Astrocyte (in vitro differentiated cells and primary cell): ENCODE results near the gene SAMD14. TPM values are rescaled to one million over a fixed set of nuclear protein-coding genes. Genes with fewer than 3 reads are reported as not detected.

Experiments used
- DNase-seq: peaks from one replicate; pipeline ENCODE4 v3.0.0-alpha.2; 2010; ENCODE audit warnings: low read depth
- FAIRE-seq: peaks from 2 replicates; lab custom pipeline; 2011; peaks lifted over from hg19 to GRCh38; lab: Jason Lieb, UNC
- H2AFZ ChIP-seq: 2 replicates; pipeline ENCODE4 v1.6.0; 2012; ENCODE audit warnings: low read depth, low read length, inconsistent platforms
- H3K27ac ChIP-seq: 2 replicates; pipeline ENCODE4 v1.5.1; 2011; ENCODE audit warnings: low read depth, low read length, inconsistent platforms
- H3K27me3 ChIP-seq: 2 replicates; pipeline ENCODE4 v1.6.0; 2011; ENCODE audit warnings: low read length, inconsistent platforms; ENCODE audit not compliant: insufficient read depth
- H3K36me3 ChIP-seq: 2 replicates; pipeline ENCODE4 v1.5.1; 2011; ENCODE audit warnings: low read length, inconsistent platforms; ENCODE audit not compliant: insufficient read depth
- H3K4me1 ChIP-seq: 2 replicates; pipeline ENCODE4 v1.5.1; 2011; ENCODE audit warnings: low read length, inconsistent platforms; ENCODE audit not compliant: insufficient read depth
- H3K4me2 ChIP-seq: 2 replicates; pipeline ENCODE4 v1.6.0; 2012; ENCODE audit warnings: low read length, inconsistent platforms
- H3K4me3 ChIP-seq: 2 replicates; pipeline ENCODE4 v1.5.1; 2011; ENCODE audit warnings: low read depth, mild to moderate bottlenecking, low read length, inconsistent platforms; ENCODE audit not compliant: insufficient read depth
- H3K79me2 ChIP-seq: 2 replicates; pipeline ENCODE4 v1.6.0; 2012; ENCODE audit warnings: mild to moderate bottlenecking, low read length, inconsistent platforms; ENCODE audit not compliant: insufficient read depth
- H3K9ac ChIP-seq: 2 replicates; pipeline ENCODE4 v1.6.0; 2012; ENCODE audit warnings: mild to moderate bottlenecking, low read length, inconsistent platforms
- H3K9me3 ChIP-seq: 2 replicates; pipeline ENCODE4 v1.5.1; 2012; ENCODE audit warnings: low read depth, mild to moderate bottlenecking, low read length, inconsistent platforms; ENCODE audit not compliant: insufficient read depth
- H4K20me1 ChIP-seq: 2 replicates; pipeline ENCODE4 v1.6.0; 2012; ENCODE audit warnings: low read length, inconsistent platforms; ENCODE audit not compliant: insufficient read depth
- H3K27ac Mint-ChIP-seq: one replicate; pipeline ENCODE4 v1.8.0; 2021; ENCODE audit warnings: mild to moderate bottlenecking, mixed read lengths; ENCODE audit not compliant: unreplicated experiment
- H3K27me3 Mint-ChIP-seq: one replicate; pipeline ENCODE4 v1.8.0; 2021; ENCODE audit warnings: low read depth, mixed read lengths; ENCODE audit not compliant: unreplicated experiment
- H3K36me3 Mint-ChIP-seq: one replicate; pipeline ENCODE4 v1.8.0; 2021; ENCODE audit warnings: low read depth, mixed read lengths; ENCODE audit not compliant: unreplicated experiment
- H3K4me1 Mint-ChIP-seq: one replicate; pipeline ENCODE4 v1.8.0; 2021; ENCODE audit warnings: low read depth, mixed read lengths; ENCODE audit not compliant: unreplicated experiment
- H3K4me3 Mint-ChIP-seq: one replicate; pipeline ENCODE4 v1.8.0; 2021; ENCODE audit warnings: mild to moderate bottlenecking, moderate library complexity, mixed read lengths; ENCODE audit not compliant: unreplicated experiment
- H3K9me3 Mint-ChIP-seq: one replicate; pipeline ENCODE4 v1.8.0; 2021; ENCODE audit warnings: mild to moderate bottlenecking, mixed read lengths; ENCODE audit not compliant: unreplicated experiment
- EZH2 ChIP-seq: IDR thresholded peaks from 2 replicates; pipeline ENCODE4 v1.6.1; 2012; ENCODE audit warnings: mild to moderate bottlenecking, low read length, inconsistent platforms; ENCODE audit not compliant: insufficient read depth
- total RNA-seq: library from RNA; stranded (reverse); gene quantifications from 2 replicates; pipeline ENCODE4 v1.2.1, GENCODE V29; 2021
- TF ChIP-seq, protein P1 (sequence below): IDR thresholded peaks from 2 replicates; pipeline ENCODE4 v1.5.1; 2011; ENCODE audit warnings: low read depth, mild to moderate bottlenecking, inconsistent platforms, low read length, moderate library complexity; ENCODE audit not compliant: insufficient read depth

Gene SAMD14
- total RNA-seq, 1 donor from 2014 or later = 10.8 TPM

DNA sequence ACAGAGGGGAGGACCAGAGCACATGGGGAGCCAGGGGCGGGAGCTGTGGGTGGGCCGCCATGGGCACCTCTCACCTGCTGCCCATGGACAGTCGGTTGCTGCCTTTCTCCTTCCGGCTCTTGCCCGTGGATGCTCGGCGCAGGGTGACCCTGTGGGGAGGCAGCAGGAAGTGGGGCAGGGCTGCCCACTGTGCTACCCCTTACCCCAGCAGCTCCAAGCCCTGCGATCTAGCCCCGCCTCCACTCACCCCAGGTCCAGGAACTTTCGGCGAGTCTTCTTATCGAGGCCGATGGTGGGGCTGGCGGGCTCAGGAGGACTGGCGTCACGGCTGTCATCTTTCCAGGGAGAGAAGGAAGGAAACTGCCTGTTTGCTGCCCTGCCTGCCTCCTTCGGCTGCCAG, 14.2 kb downstream of the SAMD14 start:
- no peak overlapping the region for H3K4me3 ChIP-seq
- no peak for DNase-seq
- no peak overlapping the region for H3K4me2 ChIP-seq
- H3K27ac ChIP-seq = no peak overlapping the region
- H4K20me1 ChIP-seq = no peaks in the 10 kb centered on the region
- no peak for TF ChIP-seq EZH2
- TF ChIP-seq, protein P1, sequence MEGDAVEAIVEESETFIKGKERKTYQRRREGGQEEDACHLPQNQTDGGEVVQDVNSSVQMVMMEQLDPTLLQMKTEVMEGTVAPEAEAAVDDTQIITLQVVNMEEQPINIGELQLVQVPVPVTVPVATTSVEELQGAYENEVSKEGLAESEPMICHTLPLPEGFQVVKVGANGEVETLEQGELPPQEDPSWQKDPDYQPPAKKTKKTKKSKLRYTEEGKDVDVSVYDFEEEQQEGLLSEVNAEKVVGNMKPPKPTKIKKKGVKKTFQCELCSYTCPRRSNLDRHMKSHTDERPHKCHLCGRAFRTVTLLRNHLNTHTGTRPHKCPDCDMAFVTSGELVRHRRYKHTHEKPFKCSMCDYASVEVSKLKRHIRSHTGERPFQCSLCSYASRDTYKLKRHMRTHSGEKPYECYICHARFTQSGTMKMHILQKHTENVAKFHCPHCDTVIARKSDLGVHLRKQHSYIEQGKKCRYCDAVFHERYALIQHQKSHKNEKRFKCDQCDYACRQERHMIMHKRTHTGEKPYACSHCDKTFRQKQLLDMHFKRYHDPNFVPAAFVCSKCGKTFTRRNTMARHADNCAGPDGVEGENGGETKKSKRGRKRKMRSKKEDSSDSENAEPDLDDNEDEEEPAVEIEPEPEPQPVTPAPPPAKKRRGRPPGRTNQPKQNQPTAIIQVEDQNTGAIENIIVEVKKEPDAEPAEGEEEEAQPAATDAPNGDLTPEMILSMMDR = no peak
- H3K79me2 ChIP-seq = no peaks in the 10 kb centered on the region
- peaks cover 9% of the 10 kb centered on the region for H3K36me3 Mint-ChIP-seq
- H3K9me3 ChIP-seq = no peaks in the 10 kb centered on the region
- H2AFZ ChIP-seq = no peak overlapping the region
- H3K9me3 Mint-ChIP-seq = no peaks in the 10 kb centered on the region
- H3K4me1 ChIP-seq = peaks cover 4% of the 10 kb centered on the region
- peak overlapping the region; percentile 53 for H3K27ac Mint-ChIP-seq
- peaks cover 5% of the 10 kb centered on the region for H3K4me1 Mint-ChIP-seq
- FAIRE-seq = no peak
- no peaks in the 10 kb centered on the region for H3K27me3 ChIP-seq
- H3K9ac ChIP-seq = no peak overlapping the region
- no peaks in the 10 kb centered on the region for H3K36me3 ChIP-seq
- peaks cover 28% of the 10 kb centered on the region for H3K27me3 Mint-ChIP-seq
- H3K4me3 Mint-ChIP-seq = no peak overlapping the region

- FAIRE-seq (no peak), DNase-seq (peak; percentile 37)
- no peak overlapping the region for H3K27ac ChIP-seq
- H3K9me3 Mint-ChIP-seq = no peaks in the 10 kb centered on the region
- H3K27me3 Mint-ChIP-seq = peaks cover 19% of the 10 kb centered on the region
- no peaks in the 10 kb centered on the region for H4K20me1 ChIP-seq
- no peak overlapping the region for H3K9ac ChIP-seq
- H3K36me3 Mint-ChIP-seq = peaks cover 9% of the 10 kb centered on the region
- no peaks in the 10 kb centered on the region for H3K27me3 ChIP-seq
- TF ChIP-seq, protein P1 = peak; percentile 75
- no peak for TF ChIP-seq EZH2
- H3K27ac Mint-ChIP-seq = peak overlapping the region; percentile 51
- H3K36me3 ChIP-seq = no peaks in the 10 kb centered on the region
- H3K4me3 Mint-ChIP-seq = peak overlapping the region; percentile 28
- H3K79me2 ChIP-seq = no peaks in the 10 kb centered on the region
- H3K4me2 ChIP-seq = no peak overlapping the region
- peaks cover 4% of the 10 kb centered on the region for H3K4me1 ChIP-seq
- H3K4me1 Mint-ChIP-seq = peaks cover 5% of the 10 kb centered on the region
- H2AFZ ChIP-seq = no peak overlapping the region
- H3K4me3 ChIP-seq = no peak overlapping the region
- no peaks in the 10 kb centered on the region for H3K9me3 ChIP-seq
These were observed 15.1 kb downstream of the SAMD14 start for GRCh38 chr17:50114849-50115357.

DNA sequence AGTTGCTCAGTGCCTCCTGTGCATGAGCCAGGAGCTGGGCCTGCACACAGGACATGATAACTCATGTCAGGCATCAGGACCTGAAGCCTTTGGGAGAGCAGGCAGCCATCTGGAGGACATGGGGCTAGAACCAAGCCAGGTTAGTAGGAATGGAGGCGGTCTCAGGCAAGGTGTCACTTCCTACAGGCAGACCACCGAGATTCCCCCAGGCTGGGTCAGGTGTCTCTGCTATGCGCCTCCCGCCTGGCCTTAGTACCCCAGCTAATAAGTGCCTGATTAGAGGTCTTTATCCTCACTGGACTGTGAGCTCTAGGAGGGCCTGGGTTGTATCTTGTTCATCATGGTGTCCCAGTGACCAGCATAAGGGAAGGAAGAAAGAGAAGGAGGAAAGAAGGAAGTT, 15.6 kb downstream of the SAMD14 start:
- H3K4me3 ChIP-seq = no peak overlapping the region
- no peaks in the 10 kb centered on the region for H3K9me3 ChIP-seq
- H2AFZ ChIP-seq = no peak overlapping the region
- Mint-ChIP-seq H3K9me3 (no peaks in the 10 kb centered on the region), H3K36me3 (peaks cover 8% of the 10 kb centered on the region), H3K4me3 (no peak overlapping the region), H3K27ac (peak overlapping the region; percentile 4), H3K4me1 (peaks cover 5% of the 10 kb centered on the region), H3K27me3 (peaks cover 14% of the 10 kb centered on the region)
- no peak for DNase-seq
- H3K36me3 ChIP-seq = no peaks in the 10 kb centered on the region
- no peak overlapping the region for H3K9ac ChIP-seq
- H3K4me1 ChIP-seq = peaks cover 4% of the 10 kb centered on the region
- no peaks in the 10 kb centered on the region for H3K27me3 ChIP-seq
- no peak for FAIRE-seq
- TF ChIP-seq, protein P1 = no peak
- no peak for TF ChIP-seq EZH2
- no peak overlapping the region for H3K27ac ChIP-seq
- H4K20me1 ChIP-seq = no peaks in the 10 kb centered on the region
- H3K4me2 ChIP-seq = no peak overlapping the region
- H3K79me2 ChIP-seq = no peaks in the 10 kb centered on the region
